ENCODE results near the gene ARSG.

The ARSG gene

DNA sequence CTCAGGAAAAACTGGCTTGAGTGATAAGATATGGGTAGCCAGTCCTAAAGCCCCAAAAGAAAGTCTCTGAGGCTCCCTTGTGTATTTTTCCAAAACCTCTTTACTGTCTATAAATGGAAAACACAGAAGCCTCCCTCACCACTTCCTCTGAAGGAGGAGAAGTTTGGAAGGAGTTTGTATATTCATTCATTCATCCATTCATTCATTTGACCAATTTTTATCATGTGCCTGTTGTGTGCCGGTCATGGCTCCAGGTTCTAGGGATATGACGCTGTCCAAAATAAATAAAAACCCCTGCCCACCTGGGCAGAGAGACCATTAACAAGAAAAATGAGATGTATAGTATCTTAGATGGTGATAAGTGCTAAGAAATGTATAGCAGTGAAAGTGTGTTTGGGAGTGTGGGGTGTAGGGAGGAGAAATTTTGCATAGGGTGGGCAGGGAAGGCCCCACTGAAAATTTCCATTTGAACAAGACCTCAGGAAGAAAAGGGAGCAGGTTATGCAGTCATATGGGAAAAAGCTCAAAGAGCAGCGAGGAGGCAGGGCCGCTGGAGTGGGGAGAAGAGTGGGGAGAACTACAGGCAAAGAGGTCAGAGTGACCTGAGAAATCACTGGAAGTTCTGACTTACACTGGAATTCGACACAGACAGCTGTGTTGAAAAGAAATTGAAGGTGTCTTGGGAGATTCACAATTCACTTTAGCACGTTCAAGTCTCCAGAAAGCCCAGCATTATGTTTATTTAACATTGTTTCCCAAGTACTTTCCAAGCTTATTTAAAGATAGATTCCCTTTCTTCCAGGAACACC is 172.1 kb downstream of the ARSG start:
- no peak for DNase-seq (ENCODE audit: low read depth in 4 of 4, low spot score in 1 of 4)

DNA sequence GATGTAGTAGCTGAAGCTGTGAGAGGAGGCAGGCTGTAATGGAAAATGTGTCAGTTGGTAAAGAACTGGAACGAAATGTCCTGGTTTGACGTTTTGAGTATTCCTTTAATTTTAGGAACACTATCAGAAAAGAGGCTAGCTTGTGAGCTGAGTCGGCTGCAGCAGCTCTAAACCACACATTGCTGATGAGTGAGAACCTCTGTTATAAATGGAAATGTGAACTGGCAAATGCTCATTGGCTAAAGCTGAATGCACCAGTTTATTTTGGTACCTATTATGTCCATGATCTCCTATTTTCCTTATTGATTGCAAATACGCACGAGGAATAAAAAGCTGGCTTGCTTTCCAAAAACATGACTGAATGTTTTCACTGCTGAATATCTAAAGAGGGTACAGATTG is 177.0 kb downstream of the ARSG start:
- no peak for DNase-seq (ENCODE audit: low read depth in 4 of 4, low spot score in 1 of 4)

DNA sequence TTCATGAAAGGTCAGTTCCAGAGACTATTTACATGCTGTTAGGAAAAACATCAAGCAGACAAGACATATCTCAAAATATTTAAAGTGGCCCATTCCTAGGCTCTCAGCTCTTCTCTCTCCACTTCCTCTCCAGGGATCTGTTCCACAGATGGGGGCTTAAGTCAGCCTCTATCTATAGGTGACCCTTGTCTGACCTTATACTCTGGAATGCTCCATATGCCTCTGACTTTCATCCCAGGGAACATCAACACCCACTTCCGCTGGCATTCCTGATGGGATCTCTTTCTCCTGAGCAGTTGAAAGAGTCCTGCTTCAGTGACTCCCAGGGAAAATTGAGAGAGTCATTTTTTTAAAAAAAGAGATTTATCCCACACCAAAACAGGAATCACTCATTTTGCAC is 177.5 kb downstream of the ARSG start:
- DNase-seq (ENCODE audit: low read depth in 4 of 4, low spot score in 1 of 4), result no peak

Data from stimulated activated CD4-positive, alpha-beta T cell treated with anti-CD3 and anti-CD28 coated beads, Interleukin-1b, Interleukin-23, amount 100 ng/mL, for 24 hours (primary cell).